Measurements from ENCODE around the gene AK8. TPM values are rescaled to one million over a fixed set of nuclear protein-coding genes. Genes with fewer than 3 reads are reported as not detected.

The AK8 gene
- total RNA-seq, 6 experiments from 2014 or later, result 0.12 TPM; not detected in 4

- Histone ChIP-seq H3K27me3 (no peaks in the 10 kb centered on the region), H3K4me1 (no peaks in the 10 kb centered on the region), H3K36me3 (no peaks in the 10 kb centered on the region), H3K27ac (no peak overlapping the region), H3K9me3 (no peaks in the 10 kb centered on the region), H3K4me3 (no peak overlapping the region)
- 79% methylated on average over 7 of the region's 7 CpGs for WGBS (ENCODE audit: insufficient coverage, low coverage, low lambda C conversion rate, missing lambda C conversion rate)
- ATAC-seq, result no peak
- no peak for DNase-seq
- intact Hi-C loops (cut with DNase I), result no loop called here
- TF ChIP-seq POLR2A (IDR thresholded peaks at IDR 0.05), result no peak
- TF ChIP-seq, protein P1, sequence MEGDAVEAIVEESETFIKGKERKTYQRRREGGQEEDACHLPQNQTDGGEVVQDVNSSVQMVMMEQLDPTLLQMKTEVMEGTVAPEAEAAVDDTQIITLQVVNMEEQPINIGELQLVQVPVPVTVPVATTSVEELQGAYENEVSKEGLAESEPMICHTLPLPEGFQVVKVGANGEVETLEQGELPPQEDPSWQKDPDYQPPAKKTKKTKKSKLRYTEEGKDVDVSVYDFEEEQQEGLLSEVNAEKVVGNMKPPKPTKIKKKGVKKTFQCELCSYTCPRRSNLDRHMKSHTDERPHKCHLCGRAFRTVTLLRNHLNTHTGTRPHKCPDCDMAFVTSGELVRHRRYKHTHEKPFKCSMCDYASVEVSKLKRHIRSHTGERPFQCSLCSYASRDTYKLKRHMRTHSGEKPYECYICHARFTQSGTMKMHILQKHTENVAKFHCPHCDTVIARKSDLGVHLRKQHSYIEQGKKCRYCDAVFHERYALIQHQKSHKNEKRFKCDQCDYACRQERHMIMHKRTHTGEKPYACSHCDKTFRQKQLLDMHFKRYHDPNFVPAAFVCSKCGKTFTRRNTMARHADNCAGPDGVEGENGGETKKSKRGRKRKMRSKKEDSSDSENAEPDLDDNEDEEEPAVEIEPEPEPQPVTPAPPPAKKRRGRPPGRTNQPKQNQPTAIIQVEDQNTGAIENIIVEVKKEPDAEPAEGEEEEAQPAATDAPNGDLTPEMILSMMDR (IDR thresholded peaks at IDR 0.05), result no peak
Measured at GRCh38 chr9:132880324-132880661, 2.2 kb upstream of the AK8 start.

GRCh38 chr9:132879457-132880323 lies 1.6 kb upstream of the AK8 start:
- intact Hi-C loops (cut with DNase I), result no loop called here
- peak overlapping the region in 1 of 3 donors; percentile 96 for H3K4me3 ChIP-seq

DNA sequence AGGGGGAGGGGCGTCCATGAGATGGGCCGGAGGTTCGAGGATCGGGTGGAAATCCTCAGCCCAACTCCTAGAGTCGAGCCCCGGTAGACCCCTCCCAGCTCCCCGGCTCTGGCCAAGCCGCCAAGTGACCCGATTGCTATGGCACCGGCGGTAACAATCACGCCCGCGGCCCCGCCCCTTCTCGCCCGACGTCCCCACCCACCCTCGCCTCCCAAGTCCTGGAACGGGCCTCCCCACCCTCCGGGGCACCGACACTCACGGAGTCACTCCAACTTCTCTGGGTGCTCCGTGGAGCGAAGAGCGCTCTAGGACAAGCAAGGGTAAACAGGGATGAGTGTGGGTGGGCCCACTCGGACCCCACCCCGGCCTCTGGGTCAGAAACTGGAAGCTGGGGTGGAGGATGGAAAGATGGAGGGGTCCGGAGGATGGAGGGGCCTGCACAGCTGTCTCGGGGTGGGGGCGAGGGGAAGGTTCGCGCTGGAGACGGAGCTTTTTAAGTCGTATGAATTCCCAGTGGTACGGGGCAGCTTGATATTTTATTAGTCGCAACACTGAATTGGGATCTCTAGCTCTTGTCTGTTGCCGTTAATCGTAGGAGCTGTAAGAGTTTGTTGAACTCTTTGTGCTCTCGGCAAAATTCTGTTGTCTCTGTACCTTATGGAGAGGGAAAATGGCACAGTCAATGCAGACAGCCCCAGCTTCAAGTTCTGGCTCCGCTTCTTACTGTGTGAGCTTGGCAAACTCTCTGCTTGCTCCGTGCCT lies 792 bp upstream of the AK8 start, which contains the start of gene SPACA9:
Gene SPACA9, plus strand, starts transcription at position 204 of the 762 bp plus-strand sequence. CDS start 5,050 bp downstream, outside the sequence.
- no peak for TF ChIP-seq POLR2A (IDR thresholded peaks at IDR 0.05)
- TF ChIP-seq, protein P1 (IDR thresholded peaks at IDR 0.05), result no peak
- 18% methylated on average over 21 of the region's 42 CpGs for WGBS (ENCODE audit: insufficient coverage, low coverage, low lambda C conversion rate, missing lambda C conversion rate)
- DNase-seq (peak; percentile 51 to 67 (median 64)), ATAC-seq (peak; percentile 57 to 79 (median 70))
- peak within 1 kb of the TSS; percentile 96 to 97 (median 97) for H3K4me3 ChIP-seq
- peak within 1 kb of the TSS in 2 of 3 donors; percentile 32 to 33 for H3K27ac ChIP-seq
- intact Hi-C loops (cut with DNase I), result no loop called here
- H3K4me1 ChIP-seq, result no peaks in the 10 kb centered on the region
- H3K27me3 ChIP-seq, result no peaks in the 10 kb centered on the region
- H3K9me3 ChIP-seq, result no peaks in the 10 kb centered on the region
- H3K36me3 ChIP-seq, result no peaks in the 10 kb centered on the region

More at GRCh38 chr9:132879457-132880323, 1.6 kb upstream of the AK8 start:
- Histone ChIP-seq H3K9me3 (no peaks in the 10 kb centered on the region), H3K4me1 (no peaks in the 10 kb centered on the region), H3K36me3 (no peaks in the 10 kb centered on the region), H3K27me3 (no peaks in the 10 kb centered on the region), H3K27ac (no peak overlapping the region)
- WGBS (ENCODE audit: insufficient coverage, low coverage, low lambda C conversion rate, missing lambda C conversion rate), result 76% methylated on average over 5 of the region's 6 CpGs
- no peak for TF ChIP-seq POLR2A (IDR thresholded peaks at IDR 0.05)
- TF ChIP-seq, protein P1 (IDR thresholded peaks at IDR 0.05), result no peak
- ATAC-seq (no peak), DNase-seq (no peak)

DNA sequence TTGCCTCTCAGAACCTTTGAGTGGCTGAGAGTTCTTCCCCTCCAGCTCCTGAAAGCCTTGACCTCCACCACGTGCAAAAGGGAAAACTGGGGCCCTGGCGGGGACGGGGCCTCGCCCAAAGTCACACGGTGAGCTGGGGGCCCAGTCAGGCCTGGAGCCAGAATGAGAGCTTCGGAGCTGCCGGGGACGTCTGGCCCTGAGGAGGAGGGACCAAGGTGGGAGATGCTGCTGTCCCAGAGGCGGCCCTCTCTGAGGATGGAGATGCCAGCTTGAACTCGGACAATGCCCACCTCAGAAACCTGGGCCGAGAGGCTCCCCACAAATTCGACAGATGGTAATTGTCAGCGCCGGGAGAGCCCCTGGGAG lies 643 bp downstream of the AK8 start:
- TF ChIP-seq, protein P1 (IDR thresholded peaks at IDR 0.05), result no peak
- no peak for TF ChIP-seq POLR2A (IDR thresholded peaks at IDR 0.05)
- Histone ChIP-seq H3K4me3 (peak overlapping the region; percentile 96 to 97 (median 97)), H3K9me3 (no peaks in the 10 kb centered on the region), H3K36me3 (no peaks in the 10 kb centered on the region), H3K27me3 (no peaks in the 10 kb centered on the region), H3K4me1 (no peaks in the 10 kb centered on the region), H3K27ac (no peak overlapping the region)
- intact Hi-C loops (cut with DNase I), result no loop called here
- ATAC-seq (no peak), DNase-seq (no peak)
- 47% methylated on average over 5 of the region's 14 CpGs for WGBS (ENCODE audit: insufficient coverage, low coverage, low lambda C conversion rate, missing lambda C conversion rate)

Measured in right lobe of liver (tissue), 6 donors.